HG02588 (cell line): ENCODE measurements around the gene CILP2.

Source experiments
- ATAC-seq: cut with Tn5 transposase; IDR thresholded peaks from one replicate; pipeline ENCODE4 v1.9.1; 2021; ENCODE audit warnings: mild to moderate bottlenecking, moderate library complexity; ENCODE audit not compliant: unreplicated experiment

The CILP2 gene

DNA sequence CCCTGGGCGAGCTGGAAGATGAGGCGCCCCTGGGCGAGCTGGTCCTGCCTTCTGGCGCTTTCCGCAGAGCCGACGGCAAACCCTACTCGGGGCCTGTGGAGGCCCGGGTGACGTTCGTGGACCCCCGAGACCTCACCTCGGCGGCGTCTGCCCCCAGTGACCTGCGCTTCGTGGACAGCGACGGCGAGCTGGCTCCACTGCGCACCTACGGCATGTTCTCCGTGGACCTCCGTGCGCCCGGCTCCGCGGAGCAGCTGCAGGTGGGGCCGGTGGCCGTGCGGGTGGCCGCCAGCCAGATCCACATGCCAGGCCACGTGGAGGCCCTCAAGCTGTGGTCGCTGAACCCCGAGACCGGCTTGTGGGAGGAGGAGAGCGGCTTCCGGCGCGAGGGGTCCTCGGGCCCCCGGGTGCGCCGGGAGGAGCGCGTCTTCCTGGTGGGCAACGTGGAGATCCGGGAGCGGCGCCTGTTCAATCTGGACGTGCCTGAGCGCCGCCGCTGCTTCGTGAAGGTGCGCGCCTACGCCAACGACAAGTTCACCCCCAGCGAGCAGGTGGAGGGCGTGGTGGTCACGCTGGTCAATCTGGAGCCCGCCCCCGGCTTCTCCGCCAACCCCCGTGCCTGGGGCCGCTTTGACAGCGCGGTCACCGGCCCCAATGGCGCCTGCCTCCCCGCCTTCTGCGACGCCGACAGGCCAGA lies 6.3 kb downstream of the CILP2 start:
- ATAC-seq, result no peak

DNA sequence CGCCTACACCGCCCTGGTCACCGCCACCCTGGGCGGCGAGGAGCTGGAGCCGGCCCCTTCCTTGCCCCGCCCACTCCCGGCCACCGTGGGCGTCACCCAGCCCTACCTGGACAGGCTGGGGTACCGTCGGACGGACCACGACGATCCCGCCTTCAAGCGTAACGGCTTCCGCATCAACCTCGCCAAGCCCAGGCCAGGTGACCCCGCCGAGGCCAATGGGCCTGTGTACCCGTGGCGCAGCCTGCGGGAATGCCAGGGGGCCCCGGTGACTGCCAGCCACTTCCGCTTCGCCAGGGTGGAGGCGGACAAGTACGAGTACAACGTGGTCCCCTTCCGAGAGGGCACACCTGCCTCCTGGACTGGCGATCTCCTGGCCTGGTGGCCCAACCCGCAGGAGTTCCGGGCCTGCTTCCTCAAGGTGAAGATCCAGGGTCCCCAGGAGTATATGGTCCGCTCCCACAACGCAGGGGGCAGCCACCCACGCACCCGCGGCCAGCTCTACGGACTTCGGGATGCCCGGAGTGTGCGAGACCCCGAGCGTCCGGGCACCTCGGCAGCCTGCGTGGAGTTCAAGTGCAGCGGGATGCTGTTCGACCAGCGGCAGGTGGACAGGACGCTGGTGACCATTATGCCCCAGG lies 7.0 kb downstream of the CILP2 start:
- ATAC-seq, result no peak

DNA sequence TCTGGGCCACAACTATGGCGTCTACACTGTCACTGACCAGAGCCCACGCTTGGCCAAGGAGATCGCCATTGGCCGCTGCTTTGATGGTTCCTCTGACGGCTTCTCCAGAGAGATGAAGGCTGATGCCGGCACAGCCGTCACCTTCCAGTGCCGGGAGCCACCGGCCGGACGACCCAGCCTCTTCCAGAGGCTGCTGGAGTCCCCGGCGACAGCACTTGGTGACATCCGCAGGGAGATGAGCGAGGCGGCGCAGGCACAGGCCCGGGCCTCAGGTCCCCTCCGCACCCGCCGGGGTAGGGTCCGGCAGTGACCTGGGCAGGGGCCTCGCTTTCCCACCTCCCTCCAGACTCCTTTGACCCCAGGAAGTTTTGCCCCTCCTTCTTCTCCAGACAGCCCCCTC lies 7.6 kb downstream of the CILP2 start:
- ATAC-seq, result no peak

DNA sequence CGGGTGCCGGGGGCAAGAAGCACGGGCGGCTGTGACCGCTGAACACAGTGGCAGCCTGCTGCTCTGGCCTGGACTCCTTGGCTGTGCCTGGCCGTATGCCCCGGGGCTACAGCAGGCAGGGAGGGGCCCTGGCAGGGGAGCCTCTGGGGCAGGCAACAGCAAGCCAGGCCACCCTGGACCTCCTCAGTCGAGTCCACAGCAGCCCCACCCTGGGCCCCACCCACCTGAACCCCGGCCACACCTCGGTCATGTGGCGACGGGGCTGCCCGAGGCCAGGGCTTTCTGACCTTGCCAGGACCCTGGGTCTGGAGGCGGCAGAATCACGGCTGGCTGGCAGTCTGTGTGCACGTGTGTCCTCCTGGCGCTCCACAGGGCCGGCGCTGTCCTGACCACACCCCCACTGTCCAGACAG lies 8.7 kb downstream of the CILP2 start:
- no peak for ATAC-seq

DNA sequence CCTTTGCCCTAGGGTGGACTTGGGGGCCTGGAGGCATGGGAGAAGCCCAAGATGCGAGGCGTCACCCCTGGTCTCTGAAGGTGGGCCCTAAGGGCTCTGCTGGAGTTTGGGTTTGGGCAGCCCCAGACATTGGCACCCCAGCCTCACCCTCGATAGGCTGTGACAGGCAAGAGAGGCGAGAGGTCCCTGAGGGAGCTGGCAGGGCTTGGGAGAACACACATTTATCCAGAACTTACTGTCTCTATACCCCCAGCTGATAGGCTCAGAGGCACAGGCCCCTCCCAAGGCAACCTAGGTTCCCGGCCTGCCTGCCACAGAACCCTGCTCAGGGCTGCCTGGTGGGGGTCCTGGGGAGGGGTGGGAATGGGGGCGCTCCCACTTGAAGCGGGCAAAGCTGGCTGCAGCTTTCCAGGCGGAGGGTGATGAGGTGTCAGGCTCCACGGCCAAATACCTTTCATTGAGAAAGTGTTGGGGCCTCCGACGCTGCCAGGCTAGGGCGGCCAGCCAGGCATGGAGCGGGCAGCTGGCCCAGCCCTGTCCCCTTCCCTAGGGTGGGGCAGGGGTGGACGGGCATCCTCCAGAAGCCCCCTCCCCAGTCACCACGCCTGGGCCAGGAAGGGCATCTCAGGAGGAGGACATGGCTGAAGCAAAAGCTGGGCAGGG lies 9.7 kb downstream of the CILP2 start:
- ATAC-seq, result no peak

DNA sequence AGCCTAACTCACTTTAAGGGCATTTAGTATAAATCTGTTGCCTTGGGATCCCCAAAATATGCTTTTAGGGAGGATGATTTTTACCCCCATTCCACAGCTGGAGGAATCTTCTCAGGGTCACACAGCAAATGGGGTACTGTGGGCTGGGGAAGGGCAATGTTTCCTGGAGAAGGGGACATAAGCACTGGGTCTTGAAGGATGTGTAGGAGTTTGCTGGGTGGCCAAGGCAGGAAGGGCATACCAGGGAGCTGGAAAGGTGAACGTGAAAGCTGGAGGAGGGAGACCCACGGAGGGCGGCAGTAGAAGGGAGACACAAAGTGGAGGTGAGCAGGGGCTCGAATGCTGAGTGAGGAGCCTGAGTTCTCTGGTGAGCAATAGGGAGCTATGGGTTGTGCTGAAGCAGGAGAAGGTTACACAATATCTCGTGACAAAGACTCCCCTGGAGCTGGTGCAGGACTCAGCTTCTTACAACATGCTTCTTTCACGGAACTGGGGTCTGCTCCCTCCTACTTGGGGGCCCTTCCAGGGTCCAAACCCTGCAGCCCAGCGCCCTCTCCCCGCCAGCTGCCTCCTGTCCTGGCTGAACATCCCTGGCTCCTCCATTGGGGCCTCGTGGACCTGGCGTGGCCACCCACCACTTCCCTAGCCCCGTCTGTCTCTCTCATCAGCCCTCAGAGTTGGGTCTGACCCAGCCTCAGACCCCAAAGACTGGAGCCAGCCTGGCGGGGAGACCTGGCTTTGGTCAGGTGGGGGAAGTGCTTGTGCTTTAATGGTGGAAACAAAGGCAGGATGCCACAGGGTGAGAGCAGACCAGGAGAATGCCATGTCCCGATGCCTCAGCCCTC lies 11.1 kb downstream of the CILP2 start:
- no peak for ATAC-seq

DNA sequence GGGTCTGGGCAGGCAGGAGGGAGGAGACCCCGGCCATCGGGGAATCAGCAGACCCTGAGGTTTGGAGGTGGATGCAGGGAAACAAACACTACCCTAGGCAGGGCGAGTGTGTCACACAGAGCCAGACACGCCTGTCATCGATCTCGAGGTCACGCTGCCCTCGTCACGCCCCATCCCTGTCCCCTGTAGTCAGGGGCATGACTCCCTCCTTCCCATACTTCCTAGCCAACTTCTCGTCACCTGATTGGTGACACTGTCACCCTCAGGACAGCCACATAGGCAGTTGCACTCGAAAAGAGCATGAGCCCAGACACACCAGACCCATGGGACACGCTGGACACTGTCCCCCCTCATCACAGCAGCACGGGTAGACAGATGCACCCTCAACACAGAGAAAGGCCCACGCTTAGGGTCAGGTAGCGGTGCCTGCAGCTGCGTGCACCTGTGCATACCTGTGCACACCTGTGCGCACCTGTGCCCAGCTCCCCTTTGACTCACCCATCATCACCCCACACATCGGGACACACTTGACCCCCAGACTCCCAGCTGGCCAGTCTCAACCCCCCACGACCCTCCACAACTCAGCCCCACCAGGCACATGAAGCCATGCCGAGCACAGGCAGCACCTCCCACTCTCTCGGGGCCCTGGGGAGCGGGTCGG lies 11.9 kb downstream of the CILP2 start:
- ATAC-seq, result no peak

DNA sequence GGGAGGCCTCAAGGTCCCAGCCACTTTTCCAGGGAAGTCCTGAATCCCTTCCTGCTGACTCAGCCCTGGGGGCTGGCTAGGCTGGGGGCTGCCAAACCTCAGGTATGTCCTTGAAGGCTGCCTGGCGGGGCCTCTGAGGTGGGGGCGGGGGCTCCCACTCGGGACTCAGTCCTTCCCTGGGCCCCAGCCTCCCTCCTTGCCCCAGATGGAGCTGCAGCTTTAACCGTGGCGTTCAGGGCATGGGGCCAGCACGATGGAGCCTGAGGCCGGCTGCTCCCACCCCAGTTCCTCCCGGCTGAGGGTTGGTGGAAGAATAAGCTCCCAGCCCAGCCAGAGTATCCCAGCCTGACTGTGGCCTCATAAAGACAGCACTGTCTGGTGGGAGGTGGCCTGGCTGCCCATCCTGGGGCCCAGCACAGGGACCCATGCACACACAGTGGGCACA lies 12.4 kb downstream of the CILP2 start:
- no peak for ATAC-seq

DNA sequence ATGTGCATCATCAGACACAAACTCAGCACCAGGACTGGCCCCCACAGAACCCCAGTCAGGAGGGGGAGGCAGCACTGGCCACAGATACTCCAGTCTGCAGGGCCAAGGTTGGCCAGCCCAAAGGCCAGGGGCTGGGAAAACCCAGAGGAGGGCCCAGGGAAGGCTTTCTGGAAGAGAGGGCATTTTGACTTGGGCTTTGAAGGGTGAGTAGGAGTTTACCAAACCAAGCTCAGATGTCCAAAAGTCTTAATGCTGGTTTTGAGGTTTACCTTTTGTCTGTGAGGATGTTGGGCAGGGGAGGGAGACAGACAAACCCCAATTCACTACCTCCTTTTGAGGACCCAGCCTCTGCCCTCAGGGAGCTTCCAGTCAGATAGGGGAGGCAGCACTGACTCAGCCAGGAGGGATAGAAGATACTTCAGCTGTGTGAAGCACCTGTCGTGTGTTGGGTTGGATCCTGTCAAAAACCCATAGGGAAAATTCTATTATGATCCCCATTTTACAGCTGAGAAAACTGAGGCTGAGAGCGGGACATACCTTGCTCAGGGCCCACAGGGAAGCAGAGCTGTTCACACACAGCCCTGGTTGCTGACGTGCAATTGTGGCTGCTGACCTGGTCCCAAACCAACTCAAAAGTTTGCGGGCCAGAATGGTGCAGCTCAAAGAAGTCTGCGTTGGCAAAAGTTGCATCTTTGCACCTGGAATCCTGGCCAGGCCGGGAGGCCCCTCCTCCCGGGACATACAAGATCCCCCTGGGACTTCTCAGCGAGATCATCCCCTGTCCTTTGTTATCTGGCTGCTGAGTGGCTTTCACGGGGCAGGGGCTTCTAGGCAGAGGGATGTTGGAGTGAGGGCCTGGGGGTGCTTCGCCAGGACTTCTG lies 13.1 kb downstream of the CILP2 start:
- ATAC-seq, result no peak

DNA sequence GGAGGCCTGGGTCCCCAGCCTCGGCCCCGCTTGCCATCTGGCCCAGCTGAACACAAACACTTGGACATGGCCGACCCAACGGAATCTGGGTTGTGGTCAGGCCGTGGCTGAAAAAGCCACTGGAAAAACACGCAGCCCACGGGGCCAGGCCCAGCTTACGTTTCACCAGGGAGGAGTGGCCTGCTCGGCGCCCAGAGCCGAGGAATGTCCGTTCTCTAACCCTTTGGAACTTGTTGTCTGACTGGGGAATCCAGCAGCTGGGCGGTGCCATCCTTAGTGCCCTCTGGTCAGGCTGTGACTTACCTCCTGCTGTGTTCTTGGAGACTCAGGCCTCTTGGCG lies 13.8 kb downstream of the CILP2 start:
- ATAC-seq, result no peak

DNA sequence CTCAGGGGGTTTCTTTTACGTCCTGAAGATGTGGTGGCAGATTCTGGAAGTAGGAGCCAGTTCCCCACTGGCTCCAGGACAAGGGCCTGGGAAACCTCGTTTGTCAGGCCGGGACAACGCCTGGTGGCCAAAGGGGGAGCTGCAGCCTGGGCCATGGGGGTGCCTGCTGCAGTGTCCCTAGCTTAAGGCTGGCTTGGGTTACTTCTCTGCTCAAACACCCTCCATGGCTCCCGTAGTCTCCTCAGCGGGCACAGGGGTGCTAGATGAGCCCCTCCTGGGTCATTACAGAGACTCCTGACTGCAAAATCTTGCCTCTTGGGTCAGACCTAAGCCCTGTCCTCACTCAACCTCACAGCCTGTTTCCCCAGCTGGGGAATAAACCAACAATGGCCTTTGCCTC lies 14.7 kb downstream of the CILP2 start:
- no peak for ATAC-seq

DNA sequence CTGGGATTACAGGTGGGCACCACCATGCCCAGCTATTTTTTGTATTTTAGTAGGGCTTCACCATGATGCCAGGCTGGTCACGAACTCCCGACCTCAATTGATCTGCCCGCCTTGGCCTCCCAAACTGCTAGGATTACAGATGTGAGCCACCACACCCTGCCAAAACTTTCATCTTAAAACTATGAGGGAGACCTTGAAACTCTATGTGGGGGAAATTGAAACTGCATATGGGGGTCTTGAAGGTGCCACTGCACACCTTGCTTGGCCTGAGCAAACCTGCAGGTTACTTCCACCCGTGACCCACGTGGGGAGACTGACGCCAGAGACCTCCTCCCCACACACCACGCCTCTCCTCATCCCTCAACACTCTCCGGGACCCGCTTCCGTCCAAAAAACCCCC lies 15.6 kb downstream of the CILP2 start:
- ATAC-seq, result no peak

DNA sequence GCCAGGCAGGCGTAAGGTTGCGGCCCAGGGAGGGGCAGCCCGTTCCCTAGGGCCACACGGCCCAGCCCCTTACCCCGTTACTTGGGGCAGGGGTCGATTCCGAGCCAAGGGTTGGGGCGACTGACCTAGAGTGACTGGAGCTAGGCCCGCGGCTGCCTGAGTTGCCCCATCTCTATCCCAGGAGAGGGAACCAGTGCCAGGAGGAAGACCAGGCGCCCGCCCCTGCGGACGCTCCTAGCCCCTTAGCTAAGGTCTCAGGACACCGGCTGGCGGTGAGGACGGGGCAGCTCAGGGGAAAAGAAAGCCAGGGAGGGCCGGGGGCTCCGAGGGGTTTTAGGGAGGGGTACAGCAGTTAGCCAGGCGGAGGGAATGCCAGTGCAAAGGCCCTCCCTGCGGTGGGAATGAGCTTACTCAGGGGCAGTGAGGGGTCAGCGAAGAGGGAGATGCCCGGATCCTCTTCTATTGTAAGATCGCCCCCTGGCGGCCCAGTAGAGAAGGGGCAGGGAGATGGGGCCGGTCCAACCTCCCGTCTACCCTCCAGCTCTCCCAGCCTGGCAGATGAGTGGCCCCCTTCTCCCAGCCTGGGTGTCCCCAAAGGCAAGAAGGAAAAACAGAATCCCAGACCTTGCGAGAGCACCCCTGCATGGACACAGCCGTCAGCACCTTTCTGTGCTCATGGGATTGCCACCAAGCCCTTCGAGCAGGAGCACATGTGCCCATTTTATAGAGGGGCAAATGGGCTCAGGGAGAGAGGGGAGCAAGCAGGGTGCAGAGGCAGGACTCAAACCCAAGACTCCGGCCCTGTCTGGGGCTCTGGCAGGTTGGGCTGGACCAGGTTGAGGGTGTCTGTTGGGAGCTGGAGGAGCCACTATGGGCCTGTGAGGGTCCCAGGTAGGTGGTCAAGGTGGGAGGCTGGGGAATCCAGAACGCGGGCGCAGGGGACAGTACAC lies 16.3 kb downstream of the CILP2 start:
- no peak for ATAC-seq

DNA sequence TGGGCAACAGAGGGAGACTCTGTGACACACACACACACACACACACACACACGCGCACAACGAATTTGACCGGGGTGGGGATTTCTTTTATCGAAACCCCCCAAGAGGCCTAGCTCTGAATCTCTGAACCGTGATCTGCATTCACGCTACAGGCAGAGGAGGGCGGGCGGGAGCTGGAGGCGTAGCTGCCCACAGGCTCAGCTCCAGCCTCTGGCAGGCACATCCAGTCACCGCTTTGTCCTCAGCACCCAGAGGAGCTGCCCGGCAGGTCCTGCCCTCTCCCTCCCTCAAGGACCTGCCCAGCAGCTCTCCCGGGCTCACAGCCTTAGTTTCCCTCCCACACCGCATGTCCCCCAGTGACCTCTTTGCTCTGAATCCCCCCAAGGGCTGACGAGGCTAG lies 20.0 kb downstream of the CILP2 start:
- no peak for ATAC-seq

DNA sequence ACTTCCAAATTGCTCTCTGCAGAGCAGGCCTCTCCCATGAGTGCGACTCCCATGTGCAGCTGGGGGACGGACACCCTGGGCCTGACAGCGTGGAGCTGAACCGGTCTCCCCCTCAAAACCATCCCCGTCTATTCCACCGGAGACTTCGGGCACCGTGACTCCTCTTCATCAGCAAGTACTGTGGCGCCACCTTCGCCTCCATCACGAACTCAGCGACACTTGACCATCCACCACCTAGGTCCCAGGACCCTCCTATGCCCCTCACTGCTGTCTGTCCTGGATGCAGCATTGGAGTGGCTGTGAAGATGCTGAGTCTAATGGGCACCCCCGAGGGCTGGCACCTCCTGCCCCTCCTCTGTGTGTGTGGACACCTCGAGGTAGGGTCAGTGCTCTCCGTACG lies 20.6 kb downstream of the CILP2 start:
- ATAC-seq, result no peak

DNA sequence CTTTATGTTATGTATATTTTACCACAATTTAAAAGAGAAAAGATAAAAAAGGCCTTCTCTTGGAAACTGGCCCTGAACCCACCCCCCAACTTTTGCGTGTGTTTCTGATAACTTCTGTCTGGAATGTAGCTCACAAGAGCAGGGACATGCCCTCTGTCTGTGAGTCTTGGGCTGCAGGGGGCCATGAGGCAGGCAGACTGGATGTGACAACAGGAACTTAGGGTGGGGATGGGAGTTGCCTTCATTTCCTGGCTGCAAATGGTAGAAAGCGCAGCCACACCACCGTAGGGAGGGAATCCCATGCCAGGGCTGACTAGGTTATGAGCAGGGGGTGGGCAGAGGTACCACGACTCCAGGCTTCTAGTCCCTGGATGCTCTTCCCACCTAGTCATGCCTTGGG lies 21.9 kb downstream of the CILP2 start:
- no peak for ATAC-seq

DNA sequence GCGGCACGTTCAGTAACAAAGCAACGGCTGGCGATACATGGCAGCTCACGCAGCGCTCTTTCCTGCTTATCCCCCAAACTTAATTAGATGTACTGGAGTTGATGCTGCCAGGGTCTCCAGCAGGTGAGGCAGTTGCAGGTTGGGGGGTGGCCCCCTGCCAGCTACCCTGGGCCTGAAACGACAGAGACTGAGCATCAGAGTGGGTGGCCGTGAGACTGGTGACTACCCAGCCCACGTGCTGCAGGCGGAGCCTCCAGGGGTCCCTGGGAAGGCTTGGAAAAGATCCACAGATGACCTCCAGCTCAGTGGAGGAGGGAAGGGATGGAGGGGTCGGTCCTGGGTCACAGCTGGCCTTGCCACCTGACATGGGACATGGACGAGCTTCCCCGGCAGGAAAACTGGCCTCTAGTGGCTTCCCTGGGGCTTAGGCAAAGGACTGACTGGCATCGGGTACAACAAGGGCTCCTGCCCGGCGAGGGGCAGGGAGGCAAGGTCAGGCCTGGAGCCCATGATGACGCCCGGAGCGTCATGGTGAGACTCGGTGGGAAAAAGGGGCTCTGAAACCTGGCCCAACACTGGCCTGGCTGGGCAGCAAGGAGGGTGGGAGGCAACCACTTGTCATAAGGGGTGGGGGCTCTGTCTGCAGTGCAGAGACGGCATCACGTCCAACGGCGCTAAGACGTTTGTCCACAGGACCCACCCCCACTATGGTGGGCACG lies 24.0 kb downstream of the CILP2 start:
- no peak for ATAC-seq

DNA sequence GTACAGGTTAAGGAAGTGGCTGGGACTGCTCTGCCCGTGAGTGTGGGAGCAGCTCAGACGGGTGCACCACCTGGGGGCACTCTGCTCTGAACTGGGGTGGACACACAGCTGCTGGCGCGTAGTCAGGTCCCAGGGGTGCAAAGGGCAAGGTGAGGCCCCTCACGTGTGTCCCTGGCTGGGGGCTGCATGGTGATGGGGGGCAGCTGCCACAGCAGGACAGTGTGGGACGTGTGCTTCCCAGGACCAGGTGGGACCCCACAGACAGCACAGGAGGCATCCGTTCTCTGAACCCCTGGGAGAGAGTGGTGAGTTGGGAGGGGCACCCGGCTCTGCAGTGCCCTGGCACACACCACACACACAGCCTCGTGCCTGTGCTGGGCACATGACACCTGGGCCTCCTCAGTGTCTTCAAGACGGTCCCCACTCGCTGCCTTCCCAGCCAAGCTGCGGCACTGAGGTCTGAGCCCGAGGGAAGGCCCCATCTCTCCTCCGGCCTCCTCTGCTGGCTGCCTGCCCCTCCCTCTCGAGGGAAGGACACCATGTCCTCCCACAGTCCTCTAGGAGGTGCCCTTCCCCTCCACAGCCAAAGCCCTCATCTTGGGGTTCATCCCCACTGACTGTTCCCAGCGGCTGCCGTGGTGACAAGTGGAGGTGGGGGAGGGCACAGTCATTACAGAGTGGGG lies 24.7 kb downstream of the CILP2 start:
- no peak for ATAC-seq
